RPMI8226 (cell line): Measurements from ENCODE around the gene TMEM201.
"Not testable (repeated sequence)": the region's sequence is repeated elsewhere in the genome, so short reads cannot be mapped to it uniquely, and the experiment has no call there.

Experiments used
- DNase-seq: peaks from one replicate; pipeline ENCODE4 v3.0.0-alpha.2; 2015

Gene TMEM201, protein sequence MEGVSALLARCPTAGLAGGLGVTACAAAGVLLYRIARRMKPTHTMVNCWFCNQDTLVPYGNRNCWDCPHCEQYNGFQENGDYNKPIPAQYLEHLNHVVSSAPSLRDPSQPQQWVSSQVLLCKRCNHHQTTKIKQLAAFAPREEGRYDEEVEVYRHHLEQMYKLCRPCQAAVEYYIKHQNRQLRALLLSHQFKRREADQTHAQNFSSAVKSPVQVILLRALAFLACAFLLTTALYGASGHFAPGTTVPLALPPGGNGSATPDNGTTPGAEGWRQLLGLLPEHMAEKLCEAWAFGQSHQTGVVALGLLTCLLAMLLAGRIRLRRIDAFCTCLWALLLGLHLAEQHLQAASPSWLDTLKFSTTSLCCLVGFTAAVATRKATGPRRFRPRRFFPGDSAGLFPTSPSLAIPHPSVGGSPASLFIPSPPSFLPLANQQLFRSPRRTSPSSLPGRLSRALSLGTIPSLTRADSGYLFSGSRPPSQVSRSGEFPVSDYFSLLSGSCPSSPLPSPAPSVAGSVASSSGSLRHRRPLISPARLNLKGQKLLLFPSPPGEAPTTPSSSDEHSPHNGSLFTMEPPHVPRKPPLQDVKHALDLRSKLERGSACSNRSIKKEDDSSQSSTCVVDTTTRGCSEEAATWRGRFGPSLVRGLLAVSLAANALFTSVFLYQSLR

DNA sequence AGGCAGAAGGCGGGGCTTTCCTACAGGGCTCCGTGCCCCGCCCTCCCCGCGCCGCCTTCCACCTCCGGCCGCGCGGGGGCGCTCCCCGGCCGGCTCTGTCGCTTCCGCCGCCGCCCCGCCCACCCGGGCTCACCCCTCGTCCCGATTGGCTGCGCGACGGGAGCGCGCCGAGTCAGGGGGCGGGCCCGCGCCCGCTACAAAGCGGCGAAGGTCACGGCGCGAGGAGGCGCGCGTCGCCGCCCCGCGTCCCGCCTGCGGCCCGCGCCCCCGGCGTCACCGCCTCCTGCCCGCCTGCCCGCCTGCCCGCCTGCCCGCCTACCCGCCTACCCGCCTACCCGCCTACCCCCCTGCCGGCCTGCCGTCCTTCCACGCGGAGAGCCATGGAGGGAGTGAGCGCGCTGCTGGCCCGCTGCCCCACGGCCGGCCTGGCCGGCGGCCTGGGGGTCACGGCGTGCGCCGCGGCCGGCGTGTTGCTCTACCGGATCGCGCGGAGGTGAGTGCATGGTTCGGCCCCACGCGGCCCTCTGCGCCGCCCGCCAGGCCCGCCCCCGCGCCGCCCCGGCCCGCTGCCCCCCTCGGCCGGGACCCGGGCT is at the start of gene TMEM201:
TSS of gene TMEM201 (plus strand) at position 361 of the 593 bp plus-strand sequence. CDS start at position 381, 20 bp downstream.
- peak; percentile 99 for DNase-seq

DNA sequence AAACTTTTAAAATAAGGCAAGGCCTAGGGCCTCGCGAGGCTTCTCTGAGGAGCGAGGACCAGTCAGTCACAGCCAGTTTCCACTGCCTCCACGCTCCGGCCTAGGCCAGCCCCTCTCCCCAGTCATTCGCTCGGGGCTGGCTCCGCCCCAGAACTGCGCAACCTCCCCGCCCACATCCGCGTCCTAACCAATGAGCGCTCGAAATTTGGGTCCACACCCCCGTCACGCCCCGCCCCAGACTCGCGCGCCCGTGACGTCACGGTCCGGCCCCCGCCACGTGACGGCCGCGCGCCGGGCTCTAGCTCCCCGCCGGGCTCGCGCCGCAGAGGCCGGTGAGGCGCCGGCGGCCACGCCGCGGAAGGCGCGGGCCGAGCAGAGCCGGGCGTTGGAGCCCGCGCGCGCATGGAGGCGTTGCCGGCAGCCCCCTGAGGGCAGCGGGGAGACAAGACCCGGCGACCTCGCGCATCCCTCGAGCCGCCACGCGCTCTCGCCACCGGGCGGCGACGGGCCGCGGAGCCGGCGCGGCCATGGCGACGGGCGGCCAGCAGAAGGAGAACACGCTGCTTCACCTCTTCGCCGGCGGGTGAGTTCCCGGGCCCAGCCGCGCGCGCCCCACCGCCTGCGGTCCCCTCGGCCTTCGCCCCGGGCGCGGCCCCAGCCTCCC is 49.4 kb upstream of the TMEM201 start, which contains the start of gene SLC25A33:
TSS of gene SLC25A33 (plus strand) at position 301 of the 664 bp plus-strand sequence. CDS start at position 528, 227 bp downstream.
- peak; percentile 99 for DNase-seq

DNA sequence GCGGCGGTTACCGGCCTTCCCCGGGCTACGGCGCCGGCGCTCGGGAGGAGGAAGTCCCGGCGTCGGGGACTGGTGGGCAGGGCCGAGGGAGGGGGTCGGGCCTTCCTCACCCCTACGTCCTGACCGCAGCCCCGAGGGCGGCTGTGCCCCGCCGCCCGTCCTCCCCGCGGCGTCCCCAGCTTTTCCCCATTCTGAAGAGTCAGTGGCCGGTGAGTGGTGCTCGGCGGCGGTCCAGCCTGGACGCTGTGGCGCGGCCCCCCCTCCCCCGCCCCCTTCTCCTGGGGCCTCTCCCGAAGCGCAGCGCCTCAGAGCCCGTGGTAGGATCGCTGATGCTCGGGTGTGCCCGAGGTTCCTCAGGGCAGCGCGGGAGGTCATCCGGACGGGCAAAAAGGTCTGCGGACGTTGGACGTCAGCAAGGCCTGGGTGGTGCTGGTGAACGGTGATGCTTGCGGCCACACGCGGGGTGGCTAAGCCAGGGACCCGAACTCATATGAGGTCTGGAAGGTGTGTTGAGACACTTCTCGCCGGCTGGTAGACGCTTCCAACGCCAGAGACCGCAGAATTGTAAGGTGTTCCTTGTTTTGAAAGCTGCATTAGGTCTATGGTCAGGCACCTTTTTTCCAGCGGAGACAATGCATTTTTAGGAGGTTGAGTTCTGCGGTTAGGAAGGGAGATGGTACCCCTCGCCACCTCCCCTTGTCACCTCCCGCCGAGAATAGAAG is 48.7 kb upstream of the TMEM201 start:
- DNase-seq = peak; percentile 72

DNA sequence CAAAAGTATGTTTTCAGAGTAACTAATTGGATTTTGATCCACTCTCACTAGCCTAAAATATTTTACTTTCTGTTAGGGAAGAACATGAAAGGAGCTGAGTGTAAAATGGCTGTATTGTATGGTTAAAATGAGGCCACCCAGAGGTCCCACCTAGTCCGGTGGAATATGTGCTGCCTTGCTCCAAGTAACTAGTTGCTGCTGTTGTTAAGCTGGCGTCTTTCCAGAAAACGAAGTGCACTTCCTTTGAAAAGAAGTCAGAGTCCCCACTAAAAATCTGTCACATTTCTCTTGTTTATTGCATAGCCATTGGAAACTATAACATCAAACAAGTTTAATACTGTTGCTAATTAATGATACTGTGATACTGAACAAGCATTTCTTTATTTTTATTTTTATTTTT is 46.3 kb upstream of the TMEM201 start:
- peak; percentile 56 for DNase-seq

DNA sequence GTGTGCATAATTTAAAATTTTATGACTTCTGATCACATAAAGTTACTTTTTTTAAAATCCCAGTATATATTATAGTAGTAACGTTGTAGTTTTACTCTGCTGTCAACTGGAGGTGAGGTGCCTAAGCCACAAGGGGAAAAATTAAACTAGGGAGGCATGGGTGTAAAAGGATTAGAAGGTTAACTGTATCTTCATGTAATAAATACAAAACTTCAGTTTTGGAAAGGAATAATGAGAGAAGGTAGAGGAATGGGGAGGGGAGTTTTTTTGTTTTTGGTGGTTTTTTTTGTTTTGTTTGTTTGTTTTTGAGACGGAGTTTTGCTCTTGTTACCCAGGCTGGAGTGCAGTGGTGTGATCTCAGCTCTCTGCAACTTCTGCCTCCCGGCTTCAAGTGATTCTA is 43.8 kb upstream of the TMEM201 start:
- DNase-seq = no peak

DNA sequence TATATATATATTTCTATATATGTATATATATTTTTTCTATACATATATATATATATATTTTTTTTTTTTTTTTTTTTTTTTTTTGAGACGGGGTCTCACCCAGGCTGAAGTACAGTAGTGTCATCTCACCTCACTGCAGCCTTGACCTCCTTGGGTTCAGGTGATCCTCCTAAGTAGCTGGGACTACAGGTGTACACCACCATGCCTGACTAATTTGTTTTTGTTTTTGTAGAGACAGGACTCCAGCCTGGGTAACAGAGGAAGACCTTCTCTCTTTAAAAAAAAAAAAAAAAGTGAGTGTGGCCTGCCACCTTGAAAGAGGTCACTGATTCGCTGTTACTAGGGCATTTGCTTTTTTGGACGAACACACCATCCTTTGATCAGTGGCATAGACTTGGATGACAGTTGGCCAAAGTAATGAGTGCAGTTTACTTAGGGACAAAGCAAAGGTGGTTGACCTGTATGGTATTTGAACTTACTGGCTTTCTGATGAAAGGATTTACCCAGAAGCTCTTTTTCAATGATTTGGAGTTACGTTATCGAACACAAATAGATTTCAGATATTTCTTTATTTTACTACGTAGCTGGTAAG is 38.7 kb upstream of the TMEM201 start:
- DNase-seq = no peak

DNA sequence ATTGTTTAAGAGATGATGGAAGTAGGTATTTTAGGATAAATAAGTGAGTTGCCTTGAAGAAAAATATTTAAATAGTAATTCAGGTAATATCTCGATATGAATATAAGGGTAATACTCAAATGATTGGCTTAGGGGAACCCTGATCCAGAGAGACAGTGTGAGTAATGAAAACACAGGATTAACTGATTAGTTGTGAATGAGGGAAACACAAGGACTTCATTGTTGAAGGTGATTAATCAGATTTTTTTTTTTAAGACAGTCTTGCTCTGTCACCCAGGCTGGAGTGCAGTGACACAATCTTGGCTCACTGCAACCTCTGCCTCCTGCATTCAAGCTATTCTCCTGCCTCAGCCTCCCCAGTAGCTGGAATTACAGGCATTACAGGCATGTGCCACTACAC is 36.7 kb upstream of the TMEM201 start:
- DNase-seq = no peak

DNA sequence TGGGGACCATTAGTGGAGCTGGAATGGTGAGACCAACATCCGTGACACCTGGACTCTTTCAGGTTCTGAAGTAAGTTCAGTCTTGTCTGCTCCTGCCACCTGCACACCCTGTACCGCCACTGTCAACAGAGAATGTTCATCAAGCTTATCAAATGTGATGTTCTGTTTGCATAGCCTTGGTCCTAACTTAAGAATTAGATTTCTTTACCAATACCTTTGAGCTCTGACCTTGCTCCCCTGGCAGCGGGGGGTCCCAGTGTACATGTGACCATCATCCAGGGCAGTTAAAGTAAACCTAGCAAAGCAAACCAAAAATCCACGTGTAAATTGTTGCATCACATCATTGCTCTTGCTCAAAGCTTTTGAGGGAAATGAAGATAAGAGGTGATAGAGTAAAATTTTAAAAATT is 35.0 kb upstream of the TMEM201 start:
- DNase-seq = no peak

DNA sequence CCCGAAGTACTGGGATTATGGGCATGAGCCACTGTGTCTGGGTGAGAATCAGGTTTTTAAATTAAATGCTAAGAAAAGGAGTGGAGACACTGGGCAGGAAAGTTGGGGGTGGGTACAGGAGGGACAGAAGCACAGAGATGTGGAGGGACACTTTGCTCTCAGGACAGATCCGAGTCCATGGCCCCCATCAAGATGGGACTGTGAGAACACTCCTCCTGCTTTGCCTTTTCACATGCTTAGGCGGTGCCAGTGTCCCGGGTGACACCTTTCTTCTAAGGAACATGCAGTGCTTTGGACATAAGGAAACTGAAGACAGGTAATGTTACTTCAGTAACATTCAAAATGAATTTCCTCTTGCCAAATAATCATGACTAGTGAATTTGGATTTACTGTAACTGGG is 32.8 kb upstream of the TMEM201 start:
- no peak for DNase-seq

DNA sequence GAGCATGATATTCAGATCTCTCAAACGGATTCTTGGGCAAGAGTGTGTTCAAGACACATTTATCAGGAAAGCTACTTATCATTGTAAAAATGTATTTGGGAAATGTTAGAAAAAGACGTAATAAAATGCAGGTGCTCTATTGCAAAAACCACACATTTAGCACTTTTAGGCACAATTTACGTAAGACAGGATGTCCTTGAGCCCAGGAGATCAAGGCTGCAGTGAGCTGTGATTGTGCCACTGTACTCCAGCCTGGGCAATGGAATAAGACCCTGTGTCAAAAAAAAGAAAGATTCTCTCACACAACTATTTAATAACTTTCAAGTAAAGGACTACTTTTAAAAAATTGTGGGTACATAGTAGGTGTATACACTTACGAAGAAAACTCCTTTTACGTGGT is 31.1 kb upstream of the TMEM201 start:
- no peak for DNase-seq

DNA sequence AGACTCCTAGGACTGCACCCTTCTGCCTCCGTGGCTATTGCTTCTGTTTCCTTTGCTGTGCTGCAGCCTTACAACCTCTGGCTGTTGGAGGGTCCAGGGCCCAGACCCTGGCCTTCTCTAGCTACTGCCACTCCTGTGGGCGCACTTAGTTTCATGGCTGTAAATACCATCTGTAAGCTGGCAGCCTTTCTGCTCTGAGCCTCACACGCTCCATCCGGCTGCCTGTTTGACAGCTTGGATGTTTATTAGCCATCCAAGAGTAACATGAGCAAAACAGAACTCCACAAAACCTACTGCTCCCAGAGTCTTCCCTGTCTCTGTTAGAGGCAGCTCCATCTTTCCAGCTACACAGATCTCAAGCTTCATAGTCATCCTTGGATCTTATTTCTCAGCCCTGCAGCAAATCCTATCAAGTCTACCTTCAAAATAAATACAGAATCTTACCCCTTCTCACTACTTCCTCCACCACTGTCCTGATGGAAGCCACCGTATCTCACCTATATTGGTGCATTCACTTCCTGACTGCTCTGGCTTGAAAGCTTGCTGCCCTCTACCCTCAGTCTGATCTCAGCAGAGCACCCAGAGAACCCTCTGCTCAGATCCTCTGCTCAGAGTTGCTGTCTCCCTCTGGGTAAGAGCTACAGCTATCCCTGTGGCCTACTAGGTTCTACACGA is 30.3 kb upstream of the TMEM201 start:
- no peak for DNase-seq

DNA sequence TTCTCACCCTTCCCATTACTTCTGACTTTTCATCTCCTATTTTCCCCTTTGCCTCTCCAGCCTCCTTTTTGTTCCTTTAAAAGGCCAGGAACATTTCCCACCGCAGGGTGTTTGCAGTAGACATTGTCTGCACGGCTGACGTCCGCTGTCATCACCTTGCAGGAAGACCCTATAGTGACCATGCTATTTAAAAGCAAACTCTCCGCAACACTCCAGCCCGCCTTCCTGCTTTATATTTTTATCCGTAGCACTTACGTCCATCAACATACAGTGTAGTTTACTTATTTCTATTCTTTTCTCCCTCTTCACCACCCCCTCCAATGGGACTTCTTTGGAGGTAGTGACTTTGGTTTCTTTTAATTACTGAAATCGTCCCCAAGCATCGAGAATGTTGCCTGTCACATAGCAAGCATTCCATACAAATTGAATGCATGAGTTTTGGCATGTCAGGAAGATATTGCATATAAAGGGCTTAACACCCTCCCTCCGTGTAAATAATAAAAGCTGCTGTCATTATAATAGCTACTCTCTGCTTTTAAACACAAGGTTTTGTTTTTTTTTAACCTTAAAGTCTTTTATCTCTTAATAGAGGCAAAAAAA is 29.7 kb upstream of the TMEM201 start:
- no peak for DNase-seq

DNA sequence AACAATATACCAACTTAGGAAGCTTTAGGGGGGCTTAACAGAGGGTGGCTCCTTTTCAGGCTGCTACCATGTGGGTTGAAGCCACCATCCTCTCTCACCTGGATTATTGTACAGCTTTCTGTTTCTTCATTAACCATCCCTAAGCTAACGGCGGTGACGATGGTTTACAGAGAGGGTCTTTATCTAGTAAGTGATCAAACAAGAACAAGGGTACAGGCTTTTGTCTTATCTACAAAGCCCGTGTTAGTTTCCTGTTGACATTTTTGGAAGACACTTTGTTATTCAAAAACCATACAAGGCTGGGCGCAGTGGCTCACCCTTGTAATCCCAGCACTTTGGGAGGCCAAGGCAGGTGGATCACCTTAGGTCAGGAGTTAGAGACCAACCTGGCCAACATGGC is 29.0 kb upstream of the TMEM201 start:
- DNase-seq = no peak

DNA sequence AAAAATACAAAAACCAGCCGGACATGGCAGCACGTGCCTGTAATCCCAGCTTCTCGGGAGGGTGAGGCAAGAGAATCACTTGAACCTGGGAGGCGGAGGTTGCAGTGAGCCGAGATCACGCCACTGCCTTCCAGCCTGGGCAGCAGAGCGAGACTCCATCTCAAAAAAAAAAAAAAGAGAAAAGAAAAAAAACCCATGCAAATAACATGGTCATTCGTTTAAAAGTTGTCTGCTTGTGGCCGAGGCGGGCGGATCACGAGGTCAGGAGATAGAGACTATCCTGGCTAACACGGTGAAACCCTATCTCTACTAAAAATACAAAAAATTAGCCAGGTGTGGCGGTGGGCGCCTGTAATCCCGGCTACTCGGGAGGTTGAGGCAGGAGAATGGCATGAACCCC is 28.6 kb upstream of the TMEM201 start:
- not testable (repeated sequence) for DNase-seq

DNA sequence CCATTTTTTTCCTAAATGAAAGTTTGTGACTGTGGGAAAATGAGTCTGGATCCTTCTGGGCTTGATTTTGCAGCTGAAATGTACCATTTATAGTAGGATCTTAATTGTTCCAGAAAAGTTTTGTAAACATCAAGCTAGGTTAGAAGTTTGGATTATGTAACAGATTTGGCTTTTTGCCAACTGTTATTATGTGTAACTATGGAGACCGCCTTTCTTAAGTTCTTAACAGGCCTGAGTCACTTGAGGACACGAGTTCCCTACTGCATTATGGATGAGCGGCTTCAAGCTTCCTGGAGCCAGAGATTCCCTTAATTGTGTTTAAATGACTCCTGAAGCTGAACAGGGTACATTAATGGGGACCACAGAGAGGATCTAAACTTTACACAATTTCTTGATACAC is 27.3 kb upstream of the TMEM201 start:
- DNase-seq = no peak

DNA sequence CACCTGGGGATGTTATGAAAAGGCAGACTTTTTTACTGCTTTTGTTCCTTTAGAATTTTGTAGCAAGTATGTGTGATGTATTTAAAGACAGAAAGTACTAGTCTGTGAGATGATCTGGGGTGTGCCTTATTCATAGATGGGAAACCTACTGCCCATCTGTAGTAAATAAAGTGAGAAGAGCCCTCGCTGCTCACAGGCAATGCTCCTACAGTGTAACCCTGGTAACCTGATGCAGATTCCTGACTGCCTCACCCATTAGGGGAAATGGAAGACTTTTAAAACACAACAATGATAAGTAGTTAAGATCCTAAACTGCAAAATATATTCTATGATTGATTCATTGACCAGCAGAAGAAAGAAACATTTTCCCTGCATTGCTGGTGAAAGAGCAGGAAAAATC is 19.4 kb upstream of the TMEM201 start:
- no peak for DNase-seq

DNA sequence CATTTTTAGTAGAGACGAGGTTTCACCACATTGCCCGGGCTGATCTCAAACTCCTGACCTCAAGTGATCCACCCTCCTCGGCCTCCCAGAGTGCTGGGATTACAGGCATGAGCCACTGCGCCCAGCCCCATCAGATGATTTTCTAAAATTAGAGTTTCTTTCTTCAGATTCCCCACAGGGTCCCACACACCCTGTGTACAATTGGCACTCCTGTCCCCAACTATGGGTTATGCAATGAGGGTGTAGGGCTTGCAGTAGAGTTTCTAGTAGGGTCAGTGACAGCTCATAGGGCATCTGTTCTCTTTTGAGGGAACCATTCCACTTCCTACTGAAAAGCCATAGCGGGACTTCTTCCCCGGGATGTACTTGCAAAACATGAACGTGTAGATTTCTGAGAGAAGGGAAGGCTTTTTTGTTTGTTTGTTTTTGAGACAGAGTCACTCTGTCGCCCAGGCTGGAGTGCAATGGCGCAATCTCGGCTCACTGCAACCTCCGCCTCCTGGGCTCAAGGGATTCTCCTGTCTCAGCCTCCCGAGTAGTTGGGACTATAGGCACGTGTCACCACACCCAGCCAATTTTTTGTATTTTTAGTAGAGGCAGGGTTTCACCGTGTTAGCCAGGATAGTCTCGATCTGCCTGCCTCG is 17.7 kb upstream of the TMEM201 start:
- not testable (repeated sequence) for DNase-seq

DNA sequence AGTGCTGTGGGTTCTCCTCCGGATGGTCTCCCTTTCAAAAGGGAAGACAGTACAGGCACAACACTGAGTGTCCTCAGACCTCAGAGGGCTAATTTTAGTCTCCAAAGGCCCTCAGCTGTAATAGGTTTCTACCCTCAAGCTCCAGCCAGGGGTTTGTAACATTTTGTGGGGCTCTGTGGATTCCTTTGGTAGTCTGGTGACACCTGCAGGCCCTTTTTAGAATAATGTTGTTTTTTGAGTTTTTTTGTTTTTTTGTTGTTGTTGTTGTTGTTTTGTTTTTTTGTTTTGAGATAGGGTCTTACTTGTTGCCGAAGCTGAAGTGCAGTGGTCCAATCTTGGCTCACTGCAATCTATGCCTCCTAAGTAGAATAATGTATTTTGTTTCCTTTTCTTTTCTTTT is 15.0 kb upstream of the TMEM201 start:
- peak; percentile 51 for DNase-seq

DNA sequence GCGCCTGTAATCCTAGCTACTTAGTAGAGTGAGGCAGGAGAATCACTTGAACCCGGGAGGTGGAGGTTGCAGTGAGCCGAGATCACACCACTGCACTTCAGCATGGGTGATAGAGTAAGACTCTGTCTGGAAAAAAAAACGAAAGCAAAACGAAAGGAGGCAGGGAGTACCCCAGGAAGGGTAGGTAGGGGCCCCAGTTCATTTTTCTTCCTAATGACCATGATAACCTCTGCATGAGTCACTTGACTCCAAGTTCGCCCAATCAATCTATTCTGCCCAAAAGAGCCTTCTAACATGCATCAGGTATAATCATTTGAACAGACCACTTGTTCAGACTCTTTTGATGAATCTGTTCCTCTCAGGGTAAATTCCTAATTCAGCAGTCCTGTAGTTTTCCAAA is 13.2 kb upstream of the TMEM201 start:
- DNase-seq = no peak

DNA sequence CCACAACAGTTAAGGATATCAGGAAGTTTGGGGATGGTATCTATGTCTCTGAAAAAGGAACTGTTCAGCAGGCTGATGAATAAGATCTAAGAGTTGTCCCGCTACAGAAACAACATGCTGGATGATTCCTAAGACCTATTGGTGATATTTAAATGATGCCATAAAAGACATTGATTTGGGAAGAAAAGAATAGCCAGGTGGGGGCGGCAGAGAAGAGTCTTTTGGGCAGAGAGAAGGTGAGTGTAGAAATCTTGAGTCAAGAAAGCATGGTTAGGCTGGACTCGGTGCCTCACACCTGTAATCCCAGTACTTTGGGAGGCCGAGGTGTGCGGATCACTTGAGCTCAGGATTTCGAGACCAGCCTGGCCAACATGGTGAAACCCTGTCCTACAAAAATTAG is 11.8 kb upstream of the TMEM201 start:
- no peak for DNase-seq

DNA sequence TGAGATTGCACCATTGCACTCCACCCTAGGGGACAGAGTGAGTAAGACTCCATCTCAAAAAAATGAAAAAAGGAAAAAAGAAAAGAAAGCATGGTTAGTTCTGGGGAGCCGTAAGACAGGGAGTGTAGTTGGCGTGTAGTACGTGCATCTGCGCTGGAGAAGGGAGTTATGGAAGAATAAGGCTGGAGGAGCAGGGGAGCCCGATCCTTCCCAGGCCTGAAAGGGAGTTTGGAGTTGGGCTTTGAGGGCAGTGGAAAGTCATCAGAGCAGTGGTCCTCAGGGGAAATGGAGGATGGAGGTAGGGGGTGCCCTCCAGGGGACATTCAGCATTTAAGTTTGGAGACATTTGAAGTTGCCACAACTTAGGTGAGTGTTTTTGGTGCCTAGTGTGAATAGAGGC is 11.3 kb upstream of the TMEM201 start:
- no peak for DNase-seq
